Stimulated activated naive CD8-positive, alpha-beta T cell treated with anti-CD3 and anti-CD28 coated beads, Interleukin-15, Interleukin-2, amounts not matched to agents 100 ng/mL and 50 ng/mL, for 24 hours (primary cell): ENCODE data around the gene CACNB2.
A peak's percentile ranks its signal among the peaks of the same experiment; 100 is the strongest.

Experiments used
- H3K27ac Mint-ChIP-seq: one replicate; pipeline ENCODE4 v1.8.0; 2021; ENCODE audit warnings: mild to moderate bottlenecking, mixed read lengths
- H3K27me3 Mint-ChIP-seq: one replicate; pipeline ENCODE4 v1.8.0; 2021; ENCODE audit warnings: mixed read lengths
- H3K36me3 Mint-ChIP-seq: one replicate; pipeline ENCODE4 v1.8.0; 2021; ENCODE audit warnings: low read depth, mixed read lengths
- H3K4me1 Mint-ChIP-seq: one replicate; pipeline ENCODE4 v1.8.0; 2021; ENCODE audit warnings: low read depth, mixed read lengths
- H3K4me3 Mint-ChIP-seq: one replicate; pipeline ENCODE4 v1.8.0; 2021; ENCODE audit warnings: mild to moderate bottlenecking, mixed read lengths
- H3K9me3 Mint-ChIP-seq: one replicate; pipeline ENCODE4 v1.8.0; 2021; ENCODE audit warnings: mixed read lengths

Gene CACNB2

GRCh38 chr10:18140149-18140956 is at the start of gene CACNB2:
CACNB2 (plus strand) TSS chr10:18140424.
- H3K27me3 Mint-ChIP-seq, result peaks cover 41% of the 10 kb centered on the region
- peaks cover 6% of the 10 kb centered on the region for H3K4me1 Mint-ChIP-seq
- no peaks in the 10 kb centered on the region for H3K36me3 Mint-ChIP-seq
- H3K4me3 Mint-ChIP-seq, result peak within 1 kb of the TSS; percentile 12
- no peak within 1 kb of the TSS for H3K27ac Mint-ChIP-seq
- H3K9me3 Mint-ChIP-seq, result no peaks in the 10 kb centered on the region

- H3K27ac Mint-ChIP-seq, result no peak overlapping the region
- H3K4me1 Mint-ChIP-seq, result no peaks in the 10 kb centered on the region
- no peaks in the 10 kb centered on the region for H3K36me3 Mint-ChIP-seq
- no peak overlapping the region for H3K4me3 Mint-ChIP-seq
- H3K27me3 Mint-ChIP-seq, result no peaks in the 10 kb centered on the region
- H3K9me3 Mint-ChIP-seq, result no peaks in the 10 kb centered on the region
Observed at GRCh38 chr10:18094332-18094731, 45.9 kb upstream of the CACNB2 start.

DNA sequence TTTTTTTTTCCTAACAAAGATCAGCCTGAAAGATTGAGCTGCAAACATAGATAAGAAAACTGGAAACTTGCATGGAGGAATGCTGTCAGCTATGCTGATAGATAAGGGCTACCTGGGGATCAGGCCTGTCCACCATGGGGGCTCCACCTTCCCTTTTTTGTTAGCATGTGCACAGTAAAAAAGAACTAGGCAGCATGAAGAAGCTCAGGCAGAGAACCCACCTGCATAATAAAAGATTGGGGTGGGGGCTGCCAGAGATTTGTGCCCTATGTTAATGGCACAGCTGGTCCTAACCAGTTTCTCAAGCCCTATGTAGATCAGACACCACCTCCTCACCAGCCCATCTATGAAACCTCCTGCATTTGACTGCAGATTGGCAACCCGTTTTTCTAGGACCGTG is 45.4 kb upstream of the CACNB2 start:
- H3K27ac Mint-ChIP-seq, result no peak overlapping the region
- H3K27me3 Mint-ChIP-seq, result no peaks in the 10 kb centered on the region
- H3K36me3 Mint-ChIP-seq, result no peaks in the 10 kb centered on the region
- H3K4me3 Mint-ChIP-seq, result no peak overlapping the region
- no peaks in the 10 kb centered on the region for H3K4me1 Mint-ChIP-seq
- H3K9me3 Mint-ChIP-seq, result no peaks in the 10 kb centered on the region

DNA sequence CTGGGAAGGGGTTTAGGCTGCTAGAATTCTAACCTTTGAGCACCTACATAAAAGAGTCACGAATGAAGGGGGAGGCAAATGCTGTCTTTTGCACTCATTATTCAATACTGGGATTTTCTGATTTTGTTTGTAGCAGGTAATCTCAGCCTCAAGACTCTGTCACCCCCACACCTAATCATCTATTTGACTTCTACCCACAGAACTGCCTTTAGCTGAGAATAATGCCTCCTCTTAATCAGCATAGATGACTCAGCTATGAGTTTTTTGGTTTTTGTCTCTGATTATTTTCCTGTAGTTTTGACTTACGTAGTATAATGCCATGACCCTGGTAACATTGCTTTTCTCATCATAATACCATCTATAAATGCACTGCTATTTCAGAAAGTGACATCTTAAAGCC is 42.7 kb upstream of the CACNB2 start:
- H3K9me3 Mint-ChIP-seq, result no peaks in the 10 kb centered on the region
- no peak overlapping the region for H3K27ac Mint-ChIP-seq
- H3K27me3 Mint-ChIP-seq, result no peaks in the 10 kb centered on the region
- H3K4me3 Mint-ChIP-seq, result no peak overlapping the region
- H3K36me3 Mint-ChIP-seq, result no peaks in the 10 kb centered on the region
- H3K4me1 Mint-ChIP-seq, result no peaks in the 10 kb centered on the region

DNA sequence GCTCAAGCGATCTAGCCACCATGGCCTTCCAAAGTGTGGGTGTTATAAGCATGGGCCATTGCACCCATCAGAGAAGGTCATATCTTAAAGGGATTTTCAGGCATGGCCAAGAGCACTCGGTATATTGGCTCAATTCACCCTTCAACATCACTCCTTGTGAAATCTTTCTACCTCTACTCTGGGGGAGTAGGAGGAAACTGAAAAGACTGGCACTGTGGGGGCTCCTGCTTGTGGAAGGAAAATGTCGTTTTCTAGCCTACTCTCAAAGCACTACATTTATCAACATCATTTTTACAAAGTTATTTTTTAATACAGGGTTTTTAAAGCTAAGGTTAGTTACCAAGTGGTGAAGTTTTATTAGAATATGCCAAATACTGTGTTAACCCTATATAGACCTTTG is 42.0 kb upstream of the CACNB2 start:
- Mint-ChIP-seq H3K27me3 (no peaks in the 10 kb centered on the region), H3K36me3 (no peaks in the 10 kb centered on the region), H3K4me3 (no peak overlapping the region), H3K9me3 (no peaks in the 10 kb centered on the region), H3K4me1 (no peaks in the 10 kb centered on the region), H3K27ac (no peak overlapping the region)

GRCh38 chr10:18099415-18099814 is 40.8 kb upstream of the CACNB2 start:
- Mint-ChIP-seq H3K27me3 (no peaks in the 10 kb centered on the region), H3K9me3 (no peaks in the 10 kb centered on the region), H3K4me1 (no peaks in the 10 kb centered on the region), H3K36me3 (no peaks in the 10 kb centered on the region), H3K4me3 (no peak overlapping the region), H3K27ac (no peak overlapping the region)

- H3K36me3 Mint-ChIP-seq, result no peaks in the 10 kb centered on the region
- no peak overlapping the region for H3K27ac Mint-ChIP-seq
- H3K4me3 Mint-ChIP-seq, result no peak overlapping the region
- H3K9me3 Mint-ChIP-seq, result no peaks in the 10 kb centered on the region
- no peaks in the 10 kb centered on the region for H3K4me1 Mint-ChIP-seq
- H3K27me3 Mint-ChIP-seq, result no peaks in the 10 kb centered on the region
Observed at GRCh38 chr10:18100669-18101068, 39.6 kb upstream of the CACNB2 start.

DNA sequence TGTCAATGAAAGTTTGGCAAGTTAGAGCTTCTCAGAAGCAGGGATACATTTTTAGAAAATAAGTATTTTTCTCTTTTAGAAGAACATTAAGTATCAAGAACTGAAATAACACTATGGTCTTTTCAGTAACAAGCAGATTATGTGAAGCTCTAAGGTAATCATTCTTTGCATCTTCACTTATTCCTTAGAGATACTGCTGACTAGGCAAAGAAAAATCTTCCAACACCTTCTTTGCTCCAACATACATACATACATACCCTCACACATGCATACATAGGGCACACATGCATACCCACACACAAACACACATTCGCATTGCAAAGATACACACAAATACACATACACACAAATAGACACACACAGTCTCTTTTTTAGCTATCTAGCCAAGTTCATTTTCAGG is 37.8 kb upstream of the CACNB2 start:
- no peaks in the 10 kb centered on the region for H3K27me3 Mint-ChIP-seq

GRCh38 chr10:18104223-18104872 is 35.9 kb upstream of the CACNB2 start:
- no peaks in the 10 kb centered on the region for H3K4me1 Mint-ChIP-seq
- no peaks in the 10 kb centered on the region for H3K36me3 Mint-ChIP-seq
- H3K4me3 Mint-ChIP-seq, result no peak overlapping the region

More for the DNA sequence above, 37.8 kb upstream of the CACNB2 start:
- H3K27ac Mint-ChIP-seq, result no peak overlapping the region
- H3K36me3 Mint-ChIP-seq, result no peaks in the 10 kb centered on the region
- H3K4me3 Mint-ChIP-seq, result no peak overlapping the region
- no peaks in the 10 kb centered on the region for H3K4me1 Mint-ChIP-seq
- no peaks in the 10 kb centered on the region for H3K9me3 Mint-ChIP-seq

DNA sequence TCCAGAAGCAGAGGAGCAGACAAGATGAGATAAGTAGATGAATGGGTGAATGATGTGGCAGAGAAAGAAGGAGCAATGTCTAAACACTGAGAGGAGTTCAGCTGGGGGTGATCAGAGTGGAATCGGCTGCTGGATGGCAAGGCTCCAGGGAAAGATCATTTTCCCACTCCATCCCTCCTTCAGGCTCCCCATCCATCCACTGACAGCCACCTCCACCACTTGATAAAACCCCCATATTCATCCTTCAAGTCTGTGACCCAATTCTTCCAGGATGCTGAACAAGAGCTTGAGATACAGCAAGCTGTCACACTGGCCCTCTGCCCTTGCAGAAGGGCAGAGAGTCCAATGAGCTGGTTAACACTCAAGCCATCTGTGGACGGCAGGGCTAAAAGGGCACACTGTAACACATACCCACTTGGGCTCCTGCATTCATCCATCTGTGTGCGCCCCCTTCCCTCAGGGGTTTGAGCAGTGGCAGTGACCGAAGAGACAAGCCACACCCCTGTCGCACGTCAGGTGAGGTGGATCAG is 30.8 kb upstream of the CACNB2 start:
- H3K27me3 Mint-ChIP-seq, result peaks cover 4% of the 10 kb centered on the region
- no peak overlapping the region for H3K4me3 Mint-ChIP-seq
- no peaks in the 10 kb centered on the region for H3K4me1 Mint-ChIP-seq
- no peaks in the 10 kb centered on the region for H3K9me3 Mint-ChIP-seq
- H3K36me3 Mint-ChIP-seq, result no peaks in the 10 kb centered on the region
- H3K27ac Mint-ChIP-seq, result no peak overlapping the region

More at GRCh38 chr10:18104223-18104872, 35.9 kb upstream of the CACNB2 start:
- peaks cover 4% of the 10 kb centered on the region for H3K27me3 Mint-ChIP-seq
- H3K27ac Mint-ChIP-seq, result no peak overlapping the region
- no peaks in the 10 kb centered on the region for H3K9me3 Mint-ChIP-seq

- Mint-ChIP-seq H3K4me1 (no peaks in the 10 kb centered on the region), H3K4me3 (no peak overlapping the region), H3K36me3 (no peaks in the 10 kb centered on the region), H3K27me3 (no peaks in the 10 kb centered on the region), H3K9me3 (no peaks in the 10 kb centered on the region), H3K27ac (no peak overlapping the region)
Observed at GRCh38 chr10:18113881-18114280, 26.3 kb upstream of the CACNB2 start.

- Mint-ChIP-seq H3K4me1 (no peaks in the 10 kb centered on the region), H3K27me3 (no peaks in the 10 kb centered on the region), H3K36me3 (no peaks in the 10 kb centered on the region), H3K4me3 (no peak overlapping the region), H3K9me3 (peaks cover 5% of the 10 kb centered on the region), H3K27ac (no peak overlapping the region)
Observed at GRCh38 chr10:18117276-18117675, 22.9 kb upstream of the CACNB2 start.

GRCh38 chr10:18122753-18123152 is 17.5 kb upstream of the CACNB2 start:
- Mint-ChIP-seq H3K4me1 (no peaks in the 10 kb centered on the region), H3K36me3 (no peaks in the 10 kb centered on the region), H3K27ac (no peak overlapping the region), H3K27me3 (peaks cover 4% of the 10 kb centered on the region), H3K4me3 (no peak overlapping the region), H3K9me3 (peaks cover 5% of the 10 kb centered on the region)

- Mint-ChIP-seq H3K27ac (no peak overlapping the region), H3K36me3 (no peaks in the 10 kb centered on the region)
Observed at GRCh38 chr10:18133046-18133445, 7.2 kb upstream of the CACNB2 start.

DNA sequence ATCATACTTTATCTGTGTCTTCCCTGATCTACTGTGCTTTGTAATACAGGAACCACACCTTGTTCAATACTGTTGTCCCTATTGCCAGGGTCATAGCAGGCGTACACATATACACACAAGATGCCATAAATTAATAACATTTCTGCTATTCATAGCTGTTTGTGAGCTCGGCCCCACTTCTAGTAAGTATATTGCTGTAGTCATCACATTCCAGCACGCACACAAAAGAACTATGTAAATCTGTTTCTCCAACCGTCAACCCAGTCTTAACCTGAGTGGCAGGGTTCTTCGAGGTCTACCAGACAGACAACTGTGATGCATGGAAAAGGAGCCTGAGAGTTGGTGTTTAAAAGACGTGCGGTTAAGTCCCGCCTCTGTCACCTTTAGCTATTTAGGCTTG is 5.7 kb upstream of the CACNB2 start:
- H3K9me3 Mint-ChIP-seq, result no peaks in the 10 kb centered on the region
- H3K36me3 Mint-ChIP-seq, result no peaks in the 10 kb centered on the region
- no peak overlapping the region for H3K27ac Mint-ChIP-seq
- no peak overlapping the region for H3K4me3 Mint-ChIP-seq
- no peaks in the 10 kb centered on the region for H3K4me1 Mint-ChIP-seq
- H3K27me3 Mint-ChIP-seq, result peaks cover 7% of the 10 kb centered on the region

More at GRCh38 chr10:18133046-18133445, 7.2 kb upstream of the CACNB2 start:
- peaks cover 3% of the 10 kb centered on the region for H3K27me3 Mint-ChIP-seq
- no peaks in the 10 kb centered on the region for H3K4me1 Mint-ChIP-seq
- no peaks in the 10 kb centered on the region for H3K9me3 Mint-ChIP-seq
- H3K4me3 Mint-ChIP-seq, result no peak overlapping the region
